GM19025 (cell line): ENCODE results near the gene ERFE.

ENCODE experiments used
- ATAC-seq: cut with Tn5 transposase; IDR thresholded peaks from one replicate; pipeline ENCODE4 v1.9.1; 2021; ENCODE audit warnings: mild to moderate bottlenecking, low read depth, moderate library complexity; ENCODE audit not compliant: unreplicated experiment

Gene ERFE

GRCh38 chr2:238152771-238153688, 5.7 kb upstream of the ERFE start:
- no peak for ATAC-seq

- ATAC-seq: no peak
These were observed 4.2 kb upstream of the ERFE start for GRCh38 chr2:238154570-238154969.

- no peak for ATAC-seq
These were observed 3.6 kb upstream of the ERFE start for GRCh38 chr2:238155051-238155760.

- no peak for ATAC-seq
These were observed 2.7 kb upstream of the ERFE start for GRCh38 chr2:238155761-238156694.

GRCh38 chr2:238157506-238158017, 1.2 kb upstream of the ERFE start:
- no peak for ATAC-seq

GRCh38 chr2:238158018-238158508, 707 bp upstream of the ERFE start:
- ATAC-seq: no peak

- ATAC-seq: no peak
These were observed 335 bp downstream of the ERFE start for GRCh38 chr2:238159071-238159539.

- no peak for ATAC-seq
These were observed 963 bp downstream of the ERFE start for GRCh38 chr2:238159661-238160205.

GRCh38 chr2:238160206-238161129, 1.7 kb downstream of the ERFE start:
- no peak for ATAC-seq

GRCh38 chr2:238161291-238162051, 2.7 kb downstream of the ERFE start:
- ATAC-seq: no peak

- no peak for ATAC-seq
These were observed 3.6 kb downstream of the ERFE start for GRCh38 chr2:238162251-238162845.

GRCh38 chr2:238162846-238163441, 4.2 kb downstream of the ERFE start:
- ATAC-seq: no peak

GRCh38 chr2:238163481-238164198, 4.9 kb downstream of the ERFE start:
- no peak for ATAC-seq

- no peak for ATAC-seq
These were observed 6.1 kb downstream of the ERFE start for GRCh38 chr2:238164906-238165287.

- ATAC-seq: no peak
These were observed 6.6 kb downstream of the ERFE start for GRCh38 chr2:238165288-238165921.
